SK-N-DZ (cell line): ENCODE data around the gene ZFAND6.
"Not testable (repeated sequence)": the region's sequence is repeated elsewhere in the genome, so short reads cannot be mapped to it uniquely, and the experiment has no call there.

ENCODE experiments used
- DNase-seq: peaks from one replicate; pipeline ENCODE4 v3.0.0-alpha.2; 2015; ENCODE audit warnings: low spot score

ZFAND6 gene

DNA sequence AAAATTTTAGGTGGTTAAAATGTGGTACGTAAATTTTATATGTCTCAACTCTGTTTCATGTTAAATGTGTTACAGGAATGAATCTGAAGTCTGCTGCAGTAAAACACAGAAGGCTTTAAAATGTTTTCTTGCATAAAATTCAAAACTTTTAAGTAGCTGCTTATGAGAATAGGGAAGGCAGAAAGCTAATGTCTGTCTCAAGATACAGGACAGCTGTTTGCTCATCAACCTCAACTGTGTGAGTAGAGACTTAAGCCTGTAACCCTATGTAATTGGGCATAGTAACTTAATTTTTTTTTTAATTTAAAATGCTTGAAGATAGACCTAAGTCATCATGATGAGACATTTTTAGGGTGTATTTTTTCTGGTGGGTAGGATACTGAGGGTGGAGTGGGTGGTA lies 38.9 kb downstream of the ZFAND6 start:
- DNase-seq, result no peak

GRCh38 chr15:80099241-80099640 lies 39.8 kb downstream of the ZFAND6 start:
- DNase-seq, result no peak

- DNase-seq, result not testable (repeated sequence)
These were observed 40.2 kb downstream of the ZFAND6 start for GRCh38 chr15:80099662-80100061.

DNA sequence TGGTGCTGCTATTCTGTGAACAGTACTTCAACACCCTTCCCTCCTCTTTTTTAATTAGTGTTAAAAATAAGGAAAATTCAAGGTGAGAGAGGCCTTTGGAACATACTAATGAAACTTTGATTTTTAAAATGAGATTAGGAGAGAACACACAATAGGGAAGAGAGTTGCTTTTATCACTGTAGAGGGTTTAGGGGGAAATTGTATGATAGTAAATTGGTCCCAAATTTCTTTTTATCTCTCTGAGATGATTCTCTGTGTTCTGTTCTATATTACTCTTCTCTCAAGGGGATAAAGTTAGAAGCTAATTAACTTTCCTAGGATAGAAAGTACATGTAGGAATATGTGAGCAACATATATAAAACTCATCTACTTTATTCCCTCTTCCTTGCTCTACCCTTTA lies 40.8 kb downstream of the ZFAND6 start:
- no peak for DNase-seq

DNA sequence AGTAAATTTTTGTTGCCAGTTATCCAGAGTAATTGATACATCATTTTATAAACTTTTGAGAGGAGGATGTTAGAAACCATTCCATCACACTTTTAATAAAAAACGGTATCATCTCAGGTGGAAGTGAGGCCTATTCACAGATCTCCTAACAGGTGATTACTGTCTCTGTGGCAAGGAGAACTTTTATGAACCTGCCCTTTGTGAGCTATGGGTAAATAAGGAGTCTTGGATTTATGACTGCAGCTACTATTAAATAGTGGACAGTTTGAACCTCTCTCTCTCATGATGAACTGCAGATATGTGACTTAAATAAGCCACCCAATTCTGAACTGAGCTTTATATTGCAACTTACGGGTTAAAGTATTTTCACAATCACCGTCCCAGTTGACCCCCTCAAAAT lies 45.7 kb downstream of the ZFAND6 start:
- DNase-seq, result no peak

DNA sequence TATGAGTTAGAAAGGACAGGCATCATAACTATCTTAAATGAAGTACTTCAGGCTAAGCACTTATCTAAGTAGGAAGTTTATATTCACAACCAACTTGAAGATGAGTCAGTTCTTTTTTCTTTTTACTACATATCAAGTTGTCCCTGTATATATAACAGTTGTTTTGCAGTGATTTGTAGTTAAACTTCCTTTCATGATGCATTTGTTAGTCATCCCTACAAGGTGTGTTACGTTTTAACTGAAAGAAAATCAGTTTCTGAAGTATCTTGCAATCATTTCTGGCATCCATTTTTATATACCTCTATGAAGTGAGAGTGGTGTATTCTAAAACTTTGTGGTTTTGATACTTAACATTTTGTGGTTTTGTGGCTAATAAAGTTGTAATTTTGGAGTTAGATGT lies 46.1 kb downstream of the ZFAND6 start:
- DNase-seq, result no peak

- no peak for DNase-seq
These were observed 46.6 kb downstream of the ZFAND6 start for GRCh38 chr15:80106051-80106450.

GRCh38 chr15:80107204-80107603 lies 47.7 kb downstream of the ZFAND6 start:
- DNase-seq, result no peak

- DNase-seq, result no peak
These were observed 48.3 kb downstream of the ZFAND6 start for GRCh38 chr15:80107774-80108173.

GRCh38 chr15:80109388-80109787 lies 49.9 kb downstream of the ZFAND6 start:
- DNase-seq, result no peak

DNA sequence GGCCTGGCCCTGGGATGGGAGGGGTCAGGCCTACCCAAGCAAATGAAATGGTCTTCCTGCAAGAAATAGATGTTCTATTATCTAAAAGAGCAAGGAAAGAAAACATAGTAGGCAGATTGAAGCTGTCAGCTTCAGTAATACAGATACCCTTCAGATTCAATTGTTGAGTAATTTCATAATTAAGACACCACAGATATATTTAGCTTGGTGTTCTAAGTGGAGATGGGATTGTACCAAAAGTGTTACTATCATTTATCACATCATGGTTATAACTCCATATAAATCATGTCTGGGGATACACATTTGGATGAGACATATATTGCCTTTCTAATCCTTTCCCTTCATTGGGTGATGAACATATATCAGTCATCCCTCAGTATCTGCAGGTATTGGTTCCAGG lies 51.4 kb downstream of the ZFAND6 start:
- no peak for DNase-seq

- DNase-seq, result no peak
These were observed 54.6 kb downstream of the ZFAND6 start for GRCh38 chr15:80114114-80114513.

- DNase-seq, result no peak
These were observed 55.5 kb downstream of the ZFAND6 start for GRCh38 chr15:80115021-80115420.

- no peak for DNase-seq
These were observed 59.5 kb downstream of the ZFAND6 start for GRCh38 chr15:80118956-80119355.

GRCh38 chr15:80120636-80121035 lies 61.2 kb downstream of the ZFAND6 start:
- no peak for DNase-seq

- DNase-seq, result no peak
These were observed 62.1 kb downstream of the ZFAND6 start for GRCh38 chr15:80121546-80121945.

DNA sequence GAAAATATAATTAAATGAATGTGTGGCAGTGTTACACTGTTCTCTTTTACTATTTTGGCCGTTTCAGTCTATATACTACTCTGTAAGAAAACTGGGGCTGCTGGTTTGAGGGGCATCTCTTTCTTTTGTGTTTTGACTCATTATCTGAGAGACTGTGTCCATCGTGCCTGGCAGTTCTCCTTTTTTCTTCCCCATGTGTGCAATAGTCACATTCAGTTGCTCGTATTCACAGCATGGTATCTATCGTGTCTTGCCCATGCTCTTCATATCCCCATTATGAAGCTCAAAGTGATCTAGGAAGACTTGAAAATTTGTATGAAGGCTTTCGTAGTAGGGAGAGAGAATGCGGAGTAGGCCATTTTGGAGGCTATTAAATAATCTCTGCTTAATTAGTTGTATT lies 63.6 kb downstream of the ZFAND6 start:
- no peak for DNase-seq

DNA sequence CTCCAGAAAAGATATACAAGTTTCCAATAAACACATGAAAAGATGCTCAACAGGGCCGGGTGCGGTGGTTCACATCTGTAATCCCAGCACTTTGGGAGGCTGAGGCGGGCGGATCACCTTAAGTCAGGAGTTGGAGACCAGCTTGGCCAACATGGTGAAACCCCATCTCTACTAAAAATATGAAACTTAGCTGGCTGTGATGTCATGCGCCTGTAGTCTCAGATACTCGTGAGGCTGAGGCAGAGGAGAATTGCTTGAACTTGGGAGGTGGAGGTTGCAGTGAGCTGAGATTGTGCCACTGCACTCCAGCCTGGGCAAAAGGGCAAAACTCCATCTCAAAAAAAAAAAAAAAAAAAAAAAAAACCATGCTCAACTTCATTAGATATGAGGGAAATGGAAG lies 67.8 kb downstream of the ZFAND6 start:
- DNase-seq, result not testable (repeated sequence)

- DNase-seq, result no peak
These were observed 68.4 kb downstream of the ZFAND6 start for GRCh38 chr15:80127911-80128310.

DNA sequence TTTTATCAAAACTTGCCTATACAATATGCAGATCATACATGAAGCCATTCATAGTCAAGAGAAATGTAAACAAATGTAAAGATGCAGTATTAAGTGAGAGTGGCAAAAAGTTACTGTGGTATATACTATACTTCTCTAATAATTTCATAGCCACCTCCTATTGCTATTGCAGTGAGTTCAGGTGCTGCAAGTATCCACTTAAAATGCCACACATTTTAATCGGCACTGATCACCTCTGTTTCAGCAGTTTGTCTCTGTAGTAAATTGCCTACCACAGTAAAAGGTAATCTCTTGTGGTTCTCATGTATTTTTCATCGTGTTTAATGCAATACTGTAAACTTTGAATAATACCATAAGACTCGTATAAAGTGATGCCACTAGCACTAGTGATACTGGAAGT lies 72.9 kb downstream of the ZFAND6 start:
- no peak for DNase-seq

DNA sequence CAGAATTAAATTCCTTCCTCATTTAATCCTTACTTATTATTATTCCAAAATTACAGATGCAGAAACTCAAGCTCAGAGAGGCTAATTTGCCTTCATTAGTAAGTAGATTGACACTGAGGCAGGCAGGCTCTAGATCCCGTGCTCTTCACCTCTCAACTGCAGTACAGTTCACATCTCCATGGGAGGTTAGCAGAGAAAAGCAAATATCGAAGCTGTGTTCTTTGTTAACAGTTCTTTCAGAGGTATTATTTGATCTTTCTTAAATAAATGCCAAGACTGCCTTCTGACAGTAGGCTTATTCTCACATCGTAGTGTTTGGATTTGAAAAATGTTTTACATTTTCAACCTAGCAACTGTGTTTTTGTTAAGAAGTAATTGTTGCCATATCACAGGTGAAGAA lies 77.4 kb downstream of the ZFAND6 start:
- DNase-seq, result no peak

GRCh38 chr15:80138961-80139360 lies 79.5 kb downstream of the ZFAND6 start:
- no peak for DNase-seq

DNA sequence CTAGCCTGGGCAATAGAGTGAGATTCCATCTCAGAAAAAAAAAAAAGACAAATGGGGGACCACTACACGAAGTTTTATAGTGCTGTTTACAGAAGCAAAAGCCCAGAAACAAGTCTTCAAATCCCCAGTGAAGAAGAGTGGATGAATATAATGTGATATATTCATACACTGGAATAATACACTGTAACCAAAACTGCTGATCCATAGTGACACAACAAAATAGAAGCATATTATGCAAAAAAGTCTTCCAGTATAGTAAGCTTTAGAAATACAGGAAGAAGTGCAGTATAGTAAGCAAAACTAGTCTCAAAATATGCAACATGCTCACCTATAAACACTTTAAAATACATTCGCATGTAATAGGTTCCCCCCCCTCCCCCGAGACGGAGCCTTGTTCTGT lies 81.4 kb downstream of the ZFAND6 start:
- DNase-seq, result no peak

DNA sequence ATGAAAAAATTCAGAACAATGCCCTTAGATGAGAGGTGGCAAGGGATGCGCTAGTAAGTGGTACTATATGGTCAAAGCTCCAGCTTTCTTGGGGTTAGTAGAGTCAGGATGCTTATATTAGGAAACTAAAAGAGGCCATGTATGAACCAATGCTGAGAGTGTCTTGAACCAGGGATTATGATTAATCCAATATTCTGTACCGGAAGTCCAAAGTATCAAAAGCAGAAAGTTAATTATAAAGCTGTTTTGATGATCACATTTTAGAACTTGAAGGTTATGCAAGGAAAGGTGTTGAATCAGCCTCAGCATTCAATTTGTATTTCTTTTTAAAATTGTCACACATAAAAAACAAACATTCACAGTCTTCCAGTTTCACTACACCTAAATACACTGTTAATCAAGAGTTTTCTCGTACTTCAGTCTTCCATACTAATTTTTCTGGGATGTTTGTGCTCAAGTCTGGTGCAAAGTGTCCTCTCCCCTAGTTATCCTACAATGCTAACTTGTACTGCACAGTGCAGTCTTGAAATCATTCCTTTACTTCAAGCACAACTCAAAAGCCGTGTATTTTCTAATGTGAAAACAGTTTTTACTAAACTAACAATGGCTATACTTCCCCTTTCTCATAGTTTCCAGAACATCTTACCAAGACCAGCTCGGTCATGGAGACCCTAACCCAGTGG lies 82.6 kb downstream of the ZFAND6 start:
- no peak for DNase-seq
